H9 (cell line): Measurements from ENCODE around the gene EIF3K. TPM values are rescaled to one million over a fixed set of nuclear protein-coding genes. Genes with fewer than 3 reads are reported as not detected.
"Not testable (repeated sequence)": the region's sequence is repeated elsewhere in the genome, so short reads cannot be mapped to it uniquely, and the experiment has no call there.

Experiments
- DNase-seq: peaks from one replicate; pipeline ENCODE4 v3.0.0-alpha.2; 2017
- H2AFZ ChIP-seq: one replicate; pipeline ENCODE4 v1.6.1; 2013; ENCODE audit warnings: mild to moderate bottlenecking, low read length, control low read depth, moderate library complexity
- H2AK5ac ChIP-seq: 2 replicates; pipeline ENCODE4 v1.6.1; 2013; ENCODE audit warnings: low read length, control low read depth, mixed read lengths; ENCODE audit not compliant: insufficient read length
- H2BK120ac ChIP-seq: one replicate; pipeline ENCODE4 v1.6.1; 2013; ENCODE audit warnings: low read depth, mild to moderate bottlenecking, low read length, control low read depth, inconsistent platforms; ENCODE audit not compliant: poor library complexity, severe bottlenecking
- H2BK12ac ChIP-seq: 2 replicates; pipeline ENCODE4 v1.6.1; 2013; ENCODE audit warnings: low read length, control low read depth, mixed read lengths, low read depth; ENCODE audit not compliant: insufficient read length
- H2BK15ac ChIP-seq: 2 replicates; pipeline ENCODE4 v1.6.1; 2013; ENCODE audit warnings: low read depth, low read length, control low read depth
- H2BK20ac ChIP-seq: one replicate; pipeline ENCODE4 v1.6.1; 2013; ENCODE audit warnings: low read depth, mild to moderate bottlenecking, low read length, control low read depth, inconsistent platforms; ENCODE audit not compliant: poor library complexity, severe bottlenecking
- H2BK5ac ChIP-seq: 2 replicates; pipeline ENCODE4 v1.6.1; 2013; ENCODE audit warnings: low read length, control low read depth, mixed read lengths; ENCODE audit not compliant: insufficient read length
- H3K14ac ChIP-seq: 2 replicates; pipeline ENCODE4 v1.6.1; 2013; ENCODE audit warnings: low read length, control low read depth; ENCODE audit not compliant: insufficient read depth
- H3K18ac ChIP-seq: 2 replicates; pipeline ENCODE4 v1.6.1; 2013; ENCODE audit warnings: low read depth, mild to moderate bottlenecking, mixed read lengths, low read length, control low read depth; ENCODE audit not compliant: insufficient read length
- H3K23ac ChIP-seq: 2 replicates; pipeline ENCODE4 v1.6.1; 2013; ENCODE audit warnings: low read length, control low read depth, mixed read lengths, low read depth; ENCODE audit not compliant: insufficient read length
- H3K23me2 ChIP-seq: 2 replicates; pipeline ENCODE4 v1.6.1; 2013; ENCODE audit warnings: low read depth, mild to moderate bottlenecking, mixed read lengths, low read length, control low read depth; ENCODE audit not compliant: insufficient read length, poor library complexity, severe bottlenecking
- H3K27ac ChIP-seq: 2 replicates; pipeline ENCODE4 v1.5.1; 2013; ENCODE audit warnings: low read length, control low read depth, mixed read lengths, low read depth; ENCODE audit not compliant: insufficient read length
- H3K27me3 ChIP-seq: 2 replicates; pipeline ENCODE4 v1.6.1; 2013; ENCODE audit warnings: low read length, control low read depth, inconsistent platforms; ENCODE audit not compliant: insufficient read depth
- H3K4ac ChIP-seq: 2 replicates; pipeline ENCODE4 v1.6.1; 2013; ENCODE audit warnings: low read depth, mild to moderate bottlenecking, control low read depth, inconsistent platforms, low read length, moderate library complexity
- H3K4me1 ChIP-seq: 2 replicates; pipeline ENCODE4 v1.6.1; 2013; ENCODE audit warnings: low read length, control low read depth, inconsistent platforms; ENCODE audit not compliant: insufficient read depth
- H3K4me2 ChIP-seq: 2 replicates; pipeline ENCODE4 v1.6.1; 2013; ENCODE audit warnings: low read length, control low read depth, mixed read lengths; ENCODE audit not compliant: insufficient read length, insufficient read depth
- H3K56ac ChIP-seq: 2 replicates; pipeline ENCODE4 v1.6.1; 2013; ENCODE audit warnings: low read depth, mild to moderate bottlenecking, mixed read lengths, low read length, control low read depth; ENCODE audit not compliant: insufficient read length
- H3K79me1 ChIP-seq: 2 replicates; pipeline ENCODE4 v1.6.1; 2013; ENCODE audit warnings: low read depth, mild to moderate bottlenecking, moderate library complexity, low read length, control low read depth, inconsistent platforms; ENCODE audit not compliant: insufficient read depth, poor library complexity, severe bottlenecking
- H3K79me2 ChIP-seq: 2 replicates; pipeline ENCODE4 v1.6.1; 2013; ENCODE audit warnings: low read length, control low read depth, inconsistent platforms; ENCODE audit not compliant: insufficient read depth
- H3K9ac ChIP-seq: 2 replicates; pipeline ENCODE4 v1.6.1; 2013; ENCODE audit warnings: low read length, control low read depth, mixed read lengths; ENCODE audit not compliant: insufficient read length; ENCODE audit errors: extremely low read depth
- H3K9me3 ChIP-seq: one replicate; pipeline ENCODE4 v1.6.1; 2013; ENCODE audit warnings: low read depth, low read length, inconsistent platforms; ENCODE audit not compliant: control insufficient read depth
- H3T11ph ChIP-seq: one replicate; pipeline ENCODE4 v1.6.1; 2013; ENCODE audit warnings: mild to moderate bottlenecking, low read length, control low read depth, inconsistent platforms
- H4K20me1 ChIP-seq: one replicate; pipeline ENCODE4 v1.6.1; 2013; ENCODE audit not compliant: control insufficient read depth, insufficient read length, insufficient read depth
- H4K5ac ChIP-seq: 2 replicates; pipeline ENCODE4 v1.6.1; 2013; ENCODE audit warnings: low read depth, mild to moderate bottlenecking, mixed read lengths, low read length, control low read depth; ENCODE audit not compliant: insufficient read length
- H4K8ac ChIP-seq: replicated peaks from 2 replicates; pipeline ENCODE4 v1.6.1; 2013; ENCODE audit warnings: low read length, control low read depth, mixed read lengths, low read depth; ENCODE audit not compliant: insufficient read length
- H4K91ac ChIP-seq: 2 replicates; pipeline ENCODE4 v1.6.1; 2013; ENCODE audit warnings: low read depth, mild to moderate bottlenecking, moderate library complexity, mixed read lengths, low read length, control low read depth; ENCODE audit not compliant: insufficient read length
- H3K27ac Mint-ChIP-seq, 3 experiments: 2 replicates in 2 of 3; 3 replicates in 1 of 3; pipeline ENCODE4 v1.8.0; 2020 to 2021; ENCODE audit warnings: mixed read lengths in 3 of 3, mild to moderate bottlenecking in 1 of 3, moderate library complexity in 1 of 3
- H3K27me3 Mint-ChIP-seq: 2 replicates; pipeline ENCODE4 v1.8.0; 2021; ENCODE audit warnings: low read depth, mild to moderate bottlenecking, moderate library complexity, mixed read lengths
- H3K36me3 Mint-ChIP-seq, 3 experiments: 2 replicates in 2 of 3; 3 replicates in 1 of 3; pipeline ENCODE4 v1.8.0; 2020 to 2021; ENCODE audit warnings: low read depth in 3 of 3, mixed read lengths in 3 of 3; ENCODE audit not compliant: insufficient read depth in 1 of 3
- H3K4me1 Mint-ChIP-seq, 2 experiments: 2 replicates each; pipeline ENCODE4 v1.8.0; 2020; ENCODE audit warnings: mixed read lengths in 2 of 2
- H3K4me3 Mint-ChIP-seq, 2 experiments: 2 replicates in 1 of 2; 3 replicates in 1 of 2; pipeline ENCODE4 v1.8.0; 2020 to 2021; ENCODE audit warnings: mild to moderate bottlenecking in 2 of 2, mixed read lengths in 2 of 2, moderate library complexity in 1 of 2
- H3K9me3 Mint-ChIP-seq, 2 experiments: 2 replicates in 1 of 2; 3 replicates in 1 of 2; pipeline ENCODE4 v1.8.0; 2020; ENCODE audit warnings: mild to moderate bottlenecking in 2 of 2, mixed read lengths in 2 of 2, moderate library complexity in 1 of 2
- WGBS: extraction: QIAGEN DNeasy Blood & Tissue Kit; methylation state at CpG from one replicate; pipeline ENCODE4 v1.1.7; 2013; ENCODE audit warnings: missing lambda C conversion rate, low lambda C conversion rate, mixed read lengths; ENCODE audit not compliant: insufficient read length; ENCODE audit errors: extremely low coverage; 5-methylcytosine and 5-hydroxymethylcytosine counted together
- total RNA-seq: library from RNA; stranded (reverse); gene quantifications from 2 replicates; pipeline ENCODE4 v1.2.1, GENCODE V29; 2021

The EIF3K gene
- total RNA-seq, 1 experiment from 2014 or later = 345 TPM

DNA sequence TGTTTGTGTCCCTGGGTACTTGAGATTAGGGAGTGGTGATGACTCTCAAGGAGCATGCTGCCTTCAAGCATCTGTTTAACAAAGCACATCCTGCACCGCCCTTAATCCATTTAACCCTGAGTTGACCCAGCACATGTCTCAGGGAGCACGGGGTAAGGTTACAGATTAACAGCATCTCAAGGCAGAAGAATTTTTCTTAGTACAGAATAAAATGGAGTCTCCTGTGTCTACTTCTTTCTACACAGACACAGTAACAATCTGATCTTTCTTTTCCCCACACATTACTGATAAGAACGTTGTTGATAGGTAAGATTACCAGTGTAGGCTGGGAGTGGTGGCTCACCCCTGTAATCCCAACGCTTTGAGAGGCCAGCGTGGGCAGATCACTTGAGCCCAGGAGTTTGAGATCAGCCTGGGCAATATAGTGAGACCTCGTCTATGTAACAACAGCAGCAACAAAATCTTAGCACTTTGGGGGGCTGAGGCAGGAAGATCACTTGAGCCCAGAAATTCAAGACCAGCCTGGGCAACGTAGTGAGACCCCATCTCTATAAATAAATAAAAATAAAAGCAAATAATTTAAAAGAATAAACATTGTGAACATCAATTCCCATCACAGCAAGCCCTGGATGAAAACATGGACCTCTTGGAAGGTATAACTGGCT is 13.0 kb downstream of the EIF3K start:
- not testable (repeated sequence) for H3K9me3 Mint-ChIP-seq, H2BK5ac ChIP-seq, H4K8ac ChIP-seq, H3K4me1 ChIP-seq, DNase-seq, H3K9me3 ChIP-seq, H3K4me2 ChIP-seq, H3K4ac ChIP-seq, H2BK12ac ChIP-seq, H2AK5ac ChIP-seq, H4K91ac ChIP-seq, H4K5ac ChIP-seq, H2BK15ac ChIP-seq, H2BK20ac ChIP-seq, H2AFZ ChIP-seq, H3K27me3 Mint-ChIP-seq, H4K20me1 ChIP-seq, H3K9ac ChIP-seq, H3K79me1 ChIP-seq, H3T11ph ChIP-seq, H3K27ac ChIP-seq, H3K18ac ChIP-seq, H3K79me2 ChIP-seq, H3K56ac ChIP-seq, H3K27me3 ChIP-seq, H2BK120ac ChIP-seq, H3K23me2 ChIP-seq, H3K23ac ChIP-seq, H3K14ac ChIP-seq
- peaks cover 15 to 20% of the 10 kb centered on the region in 2 experiments for H3K4me1 Mint-ChIP-seq
- H3K36me3 Mint-ChIP-seq = peaks cover 38 to 85% (median 84%) of the 10 kb centered on the region in 3 experiments
- peak overlapping the region in 2 of 3 experiments; percentile 48 to 95; a peak in 2 of 7 replicates for H3K27ac Mint-ChIP-seq
- H3K4me3 Mint-ChIP-seq = peak overlapping the region in 1 of 2 experiments; percentile 10; a peak in 1 of 5 replicates
- WGBS = no CpG with 5 or more reads among the region's 7 CpGs
